Subcutaneous abdominal adipose tissue (tissue), 5 donors: ENCODE measurements around the gene PYGB.

Experiments
- H3K27ac ChIP-seq: one replicate; pipeline ENCODE4 v1.7.0; 2013; ENCODE audit warnings: low read depth, mild to moderate bottlenecking, inconsistent platforms, low read length, moderate library complexity
- H3K27me3 ChIP-seq, 5 donors: one replicate each; pipeline ENCODE4 v1.7.0; 2013; ENCODE audit warnings: low read length in 5 of 5, inconsistent platforms in 1 of 5; ENCODE audit not compliant: control insufficient read depth in 5 of 5, insufficient read depth in 4 of 5
- H3K36me3 ChIP-seq, 5 donors: one replicate each; pipeline ENCODE4 v1.7.0; 2013; ENCODE audit warnings: low read length in 5 of 5; ENCODE audit not compliant: control insufficient read depth in 5 of 5, insufficient read depth in 5 of 5
- H3K4me1 ChIP-seq, 5 donors: one replicate each; pipeline ENCODE4 v1.7.0; 2013; ENCODE audit warnings: low read length in 5 of 5, mild to moderate bottlenecking in 3 of 5, moderate library complexity in 1 of 5; ENCODE audit not compliant: control insufficient read depth in 5 of 5, insufficient read depth in 5 of 5
- H3K4me3 ChIP-seq, 5 donors: one replicate each; pipeline ENCODE4 v1.7.0; 2013; ENCODE audit warnings: low read length in 5 of 5, low read depth in 1 of 5
- H3K9ac ChIP-seq, 5 donors: one replicate each; pipeline ENCODE4 v1.7.0; 2013; ENCODE audit warnings: low read length in 5 of 5, mild to moderate bottlenecking in 4 of 5, moderate library complexity in 3 of 5
- H3K9me3 ChIP-seq, 5 donors: one replicate each; pipeline ENCODE4 v1.7.0; 2013; ENCODE audit warnings: low read length in 5 of 5; ENCODE audit not compliant: control insufficient read depth in 5 of 5
- donor health status: healthy.
- donor health status: healthy.
- donor health status: healthy.
- donor health status: healthy.
- donor health status: healthy.

PYGB gene

DNA sequence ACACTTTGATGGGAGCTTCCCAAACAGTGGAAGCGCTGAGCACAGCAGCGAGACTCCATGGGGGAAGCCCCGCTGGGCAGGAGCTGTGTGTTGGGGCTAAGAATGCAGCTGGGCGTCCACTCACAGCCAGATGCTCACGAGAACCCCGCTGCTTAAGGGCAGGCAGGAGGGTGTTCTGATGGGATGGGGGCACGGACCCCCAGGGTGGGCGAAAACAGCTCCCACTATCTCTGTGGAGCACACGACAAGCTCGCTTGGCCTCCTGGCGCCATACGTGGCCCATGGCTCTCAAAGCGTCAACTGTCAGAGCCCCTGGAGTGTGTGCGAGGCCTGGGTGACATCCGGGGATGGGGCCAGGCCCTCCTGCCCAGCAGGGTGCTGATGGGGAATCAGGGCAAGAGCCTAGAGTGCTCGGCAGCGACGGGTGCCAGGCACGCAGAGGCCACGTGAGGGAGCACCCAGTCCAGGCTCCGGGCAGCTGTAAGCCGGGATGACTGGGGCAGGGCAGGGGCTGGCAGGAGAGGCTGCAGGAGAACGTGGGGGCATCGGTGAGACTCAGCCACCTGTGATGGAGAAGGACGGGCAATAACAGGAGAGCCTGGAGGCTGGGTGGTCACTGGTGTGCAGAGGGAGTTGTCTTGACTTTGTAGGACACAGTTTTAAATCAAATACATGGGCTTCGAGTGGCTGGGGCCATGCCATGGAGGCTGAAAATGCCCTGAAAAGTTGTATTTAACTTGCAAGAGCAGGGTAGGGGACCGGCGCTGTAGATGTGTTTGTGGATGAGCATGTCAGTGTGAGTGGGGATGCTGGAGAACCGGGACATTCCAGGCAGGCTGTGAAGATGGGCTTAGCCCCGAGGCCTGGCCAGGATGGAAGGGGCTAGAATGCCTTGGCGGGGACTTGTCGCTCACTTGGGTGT lies 27.3 kb downstream of the PYGB start:
- Histone ChIP-seq H3K9ac (no peak overlapping the region), H3K9me3 (no peaks in the 10 kb centered on the region), H3K27ac (no peak overlapping the region), H3K4me3 (no peak overlapping the region), H3K36me3 (peaks cover 0 to 94% (median 89%) of the 10 kb centered on the region in 5 donors), H3K27me3 (no peaks in the 10 kb centered on the region), H3K4me1 (peaks cover 2 to 26% (median 20%) of the 10 kb centered on the region in 5 donors)

DNA sequence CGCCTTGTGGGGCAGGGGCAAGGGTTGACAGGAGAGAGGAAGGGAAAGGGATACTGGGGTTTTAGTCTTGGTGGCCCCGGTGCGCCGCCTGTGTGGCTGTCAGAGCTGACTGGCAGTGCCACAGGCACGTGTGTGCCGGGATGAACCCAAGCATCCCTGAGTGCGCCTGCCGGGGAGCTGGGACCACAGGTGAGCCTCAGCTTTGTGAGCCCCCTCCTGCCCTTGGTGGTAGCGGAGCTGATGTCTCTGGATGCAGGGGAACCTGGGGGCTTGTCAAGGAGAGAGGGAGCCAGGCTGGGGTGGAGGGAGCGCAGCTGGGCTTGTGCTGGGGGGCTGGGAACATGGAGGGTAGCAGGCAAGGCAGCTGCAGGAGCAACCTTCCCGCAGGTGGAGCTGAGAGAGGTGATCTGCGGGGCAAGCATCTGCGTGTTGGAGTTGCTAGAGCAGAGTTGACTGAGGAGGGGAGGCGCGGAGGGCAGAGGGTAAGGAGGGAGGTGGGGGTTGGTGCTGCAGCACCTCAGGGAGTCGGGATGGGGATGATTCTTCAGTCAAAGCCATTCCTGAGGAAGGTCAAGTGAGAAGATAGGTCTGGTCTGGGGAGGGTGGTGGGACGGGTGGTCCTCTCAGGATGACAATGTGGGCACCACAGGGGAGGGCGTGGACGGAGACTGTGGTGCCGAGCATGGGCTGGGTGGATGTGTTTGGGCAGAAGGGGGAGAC lies 28.1 kb downstream of the PYGB start:
- no peak overlapping the region for H3K4me3 ChIP-seq
- H3K27ac ChIP-seq: no peak overlapping the region
- H3K36me3 ChIP-seq: peaks cover 0 to 95% (median 90%) of the 10 kb centered on the region in 5 donors
- peaks cover 2 to 26% (median 20%) of the 10 kb centered on the region in 5 donors for H3K4me1 ChIP-seq
- no peaks in the 10 kb centered on the region for H3K27me3 ChIP-seq
- H3K9me3 ChIP-seq: no peaks in the 10 kb centered on the region
- H3K9ac ChIP-seq: no peak overlapping the region

DNA sequence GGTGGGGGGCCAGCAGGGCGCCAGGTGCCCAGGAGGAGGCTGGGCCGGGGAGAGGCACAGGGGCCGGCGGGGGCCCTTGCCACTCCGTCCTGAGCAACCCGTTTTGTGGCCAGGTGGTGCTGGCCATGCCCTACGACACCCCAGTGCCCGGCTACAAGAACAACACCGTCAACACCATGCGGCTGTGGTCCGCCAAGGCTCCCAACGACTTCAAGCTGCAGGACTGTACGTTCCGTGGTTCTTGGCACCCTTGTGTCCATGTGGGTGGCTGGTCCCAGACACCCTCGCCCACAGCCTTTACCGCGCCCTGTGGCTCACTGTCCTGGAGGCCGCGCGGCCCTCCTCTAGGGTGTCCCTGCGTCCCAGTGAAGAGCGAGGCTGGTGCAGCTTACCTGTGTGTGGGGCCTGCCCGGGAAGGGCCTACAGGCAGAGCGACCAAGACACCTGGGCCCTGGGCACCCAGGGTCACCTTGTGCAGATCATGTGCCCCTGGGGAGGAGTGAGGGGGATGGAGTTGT lies 28.7 kb downstream of the PYGB start:
- H3K27ac ChIP-seq: no peak overlapping the region
- no peak overlapping the region for H3K9ac ChIP-seq
- no peaks in the 10 kb centered on the region for H3K9me3 ChIP-seq
- H3K4me3 ChIP-seq: no peak overlapping the region
- peaks cover 0 to 95% (median 90%) of the 10 kb centered on the region in 5 donors for H3K36me3 ChIP-seq
- peaks cover 2 to 26% (median 20%) of the 10 kb centered on the region in 5 donors for H3K4me1 ChIP-seq
- no peaks in the 10 kb centered on the region for H3K27me3 ChIP-seq

DNA sequence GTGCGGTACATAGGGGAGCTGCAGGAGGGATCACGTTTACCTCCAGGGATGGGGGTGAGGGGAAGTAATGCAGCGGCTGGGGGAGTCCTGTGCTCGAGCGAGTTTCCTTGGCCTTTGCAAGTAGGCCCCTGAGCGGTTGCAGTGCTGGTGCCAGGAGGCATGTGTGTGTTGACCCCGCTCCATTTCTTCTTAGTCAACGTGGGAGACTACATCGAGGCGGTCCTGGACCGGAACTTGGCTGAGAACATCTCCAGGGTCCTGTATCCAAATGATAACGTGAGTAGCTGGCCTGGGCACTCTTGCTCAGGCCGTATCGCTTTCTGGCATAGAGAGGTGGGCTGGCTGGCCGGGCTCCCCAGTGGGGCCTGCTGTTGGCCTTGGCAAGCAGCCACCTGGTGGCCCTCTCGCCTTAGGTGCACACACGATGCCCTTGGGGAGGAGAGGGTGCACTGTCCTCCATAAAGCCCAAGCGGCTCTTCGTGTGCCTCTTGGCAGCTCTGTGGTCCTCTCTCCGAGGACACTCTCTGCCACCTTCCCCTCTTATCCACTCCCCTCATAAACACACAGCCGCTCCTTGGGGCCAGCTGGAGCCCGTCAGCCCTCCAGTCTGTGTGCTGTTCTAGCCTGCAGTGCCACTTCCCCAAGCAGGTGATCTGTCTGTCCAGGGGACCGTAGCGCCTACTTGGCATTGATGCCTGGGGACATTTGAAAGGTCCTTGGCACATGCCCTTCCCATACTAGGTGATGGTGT lies 29.3 kb downstream of the PYGB start:
- peaks cover 2 to 24% (median 20%) of the 10 kb centered on the region in 5 donors for H3K4me1 ChIP-seq
- peaks cover 0 to 95% (median 90%) of the 10 kb centered on the region in 5 donors for H3K36me3 ChIP-seq
- H3K27me3 ChIP-seq: no peaks in the 10 kb centered on the region
- H3K27ac ChIP-seq: no peak overlapping the region
- H3K9ac ChIP-seq: no peak overlapping the region
- no peak overlapping the region for H3K4me3 ChIP-seq
- H3K9me3 ChIP-seq: no peaks in the 10 kb centered on the region

DNA sequence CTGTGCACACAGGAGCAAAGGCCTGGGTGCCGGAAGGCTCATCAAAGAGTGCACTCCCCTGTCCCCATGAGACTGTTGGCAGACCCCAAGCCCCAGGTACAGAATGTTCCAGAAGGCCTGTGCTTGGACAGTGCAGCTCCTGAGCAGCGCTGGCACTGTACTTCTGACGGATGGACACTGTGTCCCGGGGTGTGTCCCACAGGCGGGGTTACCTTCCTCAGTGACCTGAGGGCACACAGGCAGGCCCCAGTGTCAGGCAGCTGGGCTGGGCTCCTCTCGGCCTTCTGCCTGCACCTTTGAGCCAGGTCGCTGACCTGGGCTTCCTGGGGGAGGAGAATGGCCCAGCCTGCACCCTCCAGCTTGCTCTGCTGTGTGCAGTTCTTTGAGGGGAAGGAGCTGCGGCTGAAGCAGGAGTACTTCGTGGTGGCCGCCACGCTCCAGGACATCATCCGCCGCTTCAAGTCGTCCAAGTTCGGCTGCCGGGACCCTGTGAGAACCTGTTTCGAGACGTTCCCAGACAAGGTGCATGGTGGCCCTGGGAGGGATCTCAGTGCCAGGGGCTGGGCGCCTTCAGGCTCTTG lies 30.1 kb downstream of the PYGB start:
- no peaks in the 10 kb centered on the region for H3K9me3 ChIP-seq
- peaks cover 0 to 95% (median 91%) of the 10 kb centered on the region in 5 donors for H3K36me3 ChIP-seq
- no peak overlapping the region for H3K4me3 ChIP-seq
- peaks cover 2 to 16% (median 13%) of the 10 kb centered on the region in 5 donors for H3K4me1 ChIP-seq
- no peaks in the 10 kb centered on the region for H3K27me3 ChIP-seq
- H3K9ac ChIP-seq: no peak overlapping the region
- no peak overlapping the region for H3K27ac ChIP-seq

DNA sequence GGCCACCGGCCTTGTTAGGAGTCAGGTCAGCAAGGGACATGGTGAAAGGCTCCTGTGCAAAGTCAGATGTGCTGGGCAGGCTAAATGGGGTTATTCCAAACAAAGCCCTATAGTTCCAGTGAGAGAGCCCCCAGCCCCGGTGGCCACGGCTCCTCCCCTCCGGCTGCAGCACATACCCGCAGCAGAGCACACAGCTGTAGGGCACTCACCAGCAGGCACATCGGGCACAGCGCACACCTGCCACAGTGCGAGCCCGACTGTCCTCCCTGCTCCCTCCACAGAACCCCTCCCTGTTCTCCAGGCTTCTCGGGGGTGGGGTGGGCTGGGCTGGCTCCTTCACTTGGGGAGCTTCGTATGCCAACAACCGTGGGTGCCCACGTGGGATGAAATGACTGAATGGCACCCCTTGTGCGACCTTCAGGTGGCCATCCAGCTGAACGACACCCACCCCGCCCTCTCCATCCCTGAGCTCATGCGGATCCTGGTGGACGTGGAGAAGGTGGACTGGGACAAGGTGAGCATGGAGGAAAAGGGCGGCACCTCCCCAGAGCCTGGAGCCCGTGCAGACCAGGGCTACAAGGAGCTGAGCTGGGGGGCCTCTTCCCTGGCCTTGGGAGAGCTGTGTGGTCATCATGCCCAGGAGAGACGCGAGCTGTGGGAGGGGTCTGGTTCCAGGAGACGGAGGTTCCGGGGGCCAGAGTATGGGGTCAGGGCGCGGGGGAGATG lies 30.9 kb downstream of the PYGB start:
- Histone ChIP-seq H3K27me3 (no peaks in the 10 kb centered on the region), H3K9ac (no peak overlapping the region), H3K9me3 (no peaks in the 10 kb centered on the region), H3K36me3 (peaks cover 0 to 98% (median 94%) of the 10 kb centered on the region in 5 donors), H3K4me3 (no peak overlapping the region), H3K4me1 (peaks cover 0 to 8% (median 6%) of the 10 kb centered on the region in 5 donors), H3K27ac (no peak overlapping the region)

DNA sequence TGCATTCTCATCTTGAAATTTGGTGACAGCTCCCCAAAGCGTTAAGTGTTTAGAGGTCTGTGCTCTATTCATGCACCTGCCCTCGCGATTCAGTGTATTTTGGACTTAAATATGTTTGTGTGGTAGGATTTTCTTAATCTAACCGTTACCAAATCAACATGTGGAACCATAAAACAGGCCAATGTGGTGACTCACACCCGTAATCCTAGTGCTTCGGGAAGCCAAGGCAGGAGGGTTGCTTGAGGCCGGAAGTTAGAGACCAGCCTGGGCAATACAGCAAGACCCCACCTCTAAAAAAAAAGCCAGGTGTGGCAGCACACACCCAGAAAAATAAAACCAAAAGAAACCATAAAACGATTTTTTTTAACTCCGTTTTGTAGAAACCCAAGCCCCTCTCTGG lies 31.5 kb downstream of the PYGB start:
- Histone ChIP-seq H3K27ac (no peak overlapping the region), H3K4me3 (no peak overlapping the region), H3K27me3 (no peaks in the 10 kb centered on the region), H3K9ac (no peak overlapping the region), H3K36me3 (peaks cover 0 to 99% (median 97%) of the 10 kb centered on the region in 5 donors), H3K4me1 (peaks cover 0 to 2% (median 2%) of the 10 kb centered on the region in 5 donors), H3K9me3 (no peaks in the 10 kb centered on the region)

DNA sequence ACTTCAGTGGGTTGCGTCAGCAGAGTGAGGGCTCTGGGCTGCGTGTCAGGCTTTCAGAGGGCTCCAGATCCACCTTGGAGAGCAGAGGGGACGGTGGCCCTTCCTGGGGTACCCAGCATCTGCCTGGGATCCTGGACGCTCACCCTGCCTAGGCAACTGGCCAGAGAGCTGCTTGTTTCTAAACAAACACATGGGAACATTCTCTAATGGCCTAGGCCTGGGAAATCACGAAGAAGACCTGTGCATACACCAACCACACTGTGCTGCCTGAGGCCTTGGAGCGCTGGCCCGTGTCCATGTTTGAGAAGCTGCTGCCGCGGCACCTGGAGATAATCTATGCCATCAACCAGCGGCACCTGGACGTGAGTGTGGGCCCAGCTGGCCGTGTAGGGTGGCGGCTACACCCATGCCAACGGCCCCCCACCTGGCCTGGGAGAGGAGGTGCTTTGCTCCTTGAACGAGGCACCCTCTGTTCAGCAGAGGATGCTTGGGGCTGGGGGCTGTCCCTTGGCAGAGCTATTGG lies 32.2 kb downstream of the PYGB start:
- no peaks in the 10 kb centered on the region for H3K4me1 ChIP-seq
- no peaks in the 10 kb centered on the region for H3K27me3 ChIP-seq
- peaks cover 0 to 99% (median 97%) of the 10 kb centered on the region in 5 donors for H3K36me3 ChIP-seq
- H3K27ac ChIP-seq: no peak overlapping the region
- no peaks in the 10 kb centered on the region for H3K9me3 ChIP-seq
- no peak overlapping the region for H3K4me3 ChIP-seq
- no peak overlapping the region for H3K9ac ChIP-seq
